SK-N-SH (cell line): ENCODE measurements around the gene MXD3. TPM values are rescaled to one million over a fixed set of nuclear protein-coding genes. Genes with fewer than 3 reads are reported as not detected.

Source experiments
- CTCF ChIA-PET: fragments of 300-600, 350-600 bp; formaldehyde crosslinking; extraction: SDS; loops from one replicate; lab custom pipeline; 2021; lab: Yijun Ruan, JAX
- POLR2A ChIA-PET: fragments of 350-600 bp; sonication (Branson Sonifier 250); formaldehyde crosslinking; extraction: SDS; loops from one replicate; lab custom pipeline; 2020; ENCODE audit warnings: antibody characterized with exemption, inconsistent platforms; lab: Yijun Ruan, JAX
- DNase-seq: peaks from one replicate; pipeline ENCODE4 v3.0.0; 2012
- H2AFZ ChIP-seq: fragments of 200-600 bp; sonication (generic); 2 replicates; pipeline ENCODE4 v1.8.1; 2016; ENCODE audit warnings: antibody characterized with exemption, mild to moderate bottlenecking, low read depth
- H3F3A ChIP-seq: fragments of 200-600 bp; sonication (generic); replicated peaks from 2 replicates; pipeline ENCODE3; 2016; ENCODE audit warnings: antibody characterized with exemption, mild to moderate bottlenecking; ENCODE audit not compliant: insufficient read depth
- H3K27ac ChIP-seq, 2 experiments: fragments of 200-500 bp in 1 of 2; fragments of 200-600 bp in 1 of 2; sonication (Bioruptor generic) in 1 of 2; sonication (generic), shearing (Covaris generic) in 1 of 2; 2 replicates each; pipeline versions ENCODE4 v1.5.1 to v1.6.1; 2014 to 2016; ENCODE audit warnings: low read depth in 2 of 2, inconsistent platforms in 1 of 2, low read length in 1 of 2, mild to moderate bottlenecking in 1 of 2, mixed read lengths in 1 of 2
- H3K27me3 ChIP-seq: fragments of 200-600 bp; sonication (generic), shearing (Covaris generic); 2 replicates; pipeline ENCODE4 v1.6.1; 2016; ENCODE audit warnings: mixed run types; ENCODE audit not compliant: insufficient read depth
- H3K36me3 ChIP-seq, 2 experiments: fragments of 200-500 bp in 1 of 2; fragments of 200-600 bp in 1 of 2; sonication (Bioruptor generic) in 1 of 2; sonication (generic) in 1 of 2; replicated peaks in 1 of 2; 2 replicates each; pipeline versions ENCODE3 to v1.5.1; 2014 to 2016; ENCODE audit warnings: low read length in 1 of 2, mild to moderate bottlenecking in 1 of 2; ENCODE audit not compliant: insufficient read depth in 2 of 2, control insufficient read depth in 1 of 2
- H3K4me1 ChIP-seq, 2 experiments: fragments of 200-500 bp in 1 of 2; fragments of 200-600 bp in 1 of 2; sonication (Bioruptor generic) in 1 of 2; sonication (generic), shearing (Covaris generic) in 1 of 2; 2 replicates each; pipeline versions ENCODE4 v1.5.1 to v1.6.1; 2014 to 2016; ENCODE audit warnings: low read depth in 1 of 2, low read length in 1 of 2, mixed run types in 1 of 2; ENCODE audit not compliant: insufficient read depth in 2 of 2, control insufficient read depth in 1 of 2
- H3K4me2 ChIP-seq: fragments of 200-600 bp; sonication (generic), shearing (Covaris generic); 2 replicates; pipeline ENCODE4 v1.6.1; 2017; ENCODE audit warnings: mixed run types
- H3K4me3 ChIP-seq, 2 experiments: fragments of 200-500 bp in 1 of 2; fragments of 200-600 bp in 1 of 2; sonication (Bioruptor generic) in 1 of 2; sonication (generic), shearing (Covaris generic) in 1 of 2; 2 replicates each; pipeline versions ENCODE4 v1.5.1 to v1.8.1; 2014 to 2016; ENCODE audit warnings: low read depth in 2 of 2, inconsistent platforms in 1 of 2, low read length in 1 of 2, mild to moderate bottlenecking in 1 of 2, mixed read lengths in 1 of 2, moderate library complexity in 1 of 2
- H3K79me2 ChIP-seq: fragments of 200-600 bp; sonication (generic); 2 replicates; pipeline ENCODE4 v1.8.1; 2017; ENCODE audit warnings: mild to moderate bottlenecking; ENCODE audit not compliant: insufficient read depth
- H3K9ac ChIP-seq: fragments of 200-600 bp; sonication (generic); 2 replicates; pipeline ENCODE4 v1.6.1; 2017; ENCODE audit warnings: mixed run types
- H3K9me2 ChIP-seq: fragments of 200-600 bp; sonication (generic); 2 replicates; pipeline ENCODE4 v1.6.1; 2017; ENCODE audit warnings: mixed run types
- H3K9me3 ChIP-seq: fragments of 200-600 bp; sonication (generic); 2 replicates; pipeline ENCODE4 v1.6.1; 2017; ENCODE audit warnings: mixed run types, mild to moderate bottlenecking, moderate library complexity
- H4K20me1 ChIP-seq: fragments of 200-600 bp; sonication (generic); 2 replicates; pipeline ENCODE4 v1.6.1; 2017; ENCODE audit warnings: mild to moderate bottlenecking, mixed run types; ENCODE audit not compliant: insufficient read depth
- CHD2 ChIP-seq: fragments of 150-350 bp; IDR thresholded peaks from 2 replicates; pipeline ENCODE4 v1.6.1; 2018; ENCODE audit warnings: low read length; ENCODE audit not compliant: partially characterized antibody
- MEF2A ChIP-seq: IDR thresholded peaks from 2 replicates; pipeline ENCODE4 v1.4.0; 2012; ENCODE audit warnings: low read depth, borderline replicate concordance
- RAD21 ChIP-seq: IDR thresholded peaks from 2 replicates; pipeline ENCODE4 v1.6.1; 2012; ENCODE audit warnings: mild to moderate bottlenecking, low read length
- RXRA ChIP-seq: IDR thresholded peaks from 2 replicates; pipeline ENCODE4 v1.4.0; 2012; ENCODE audit warnings: low read depth, mild to moderate bottlenecking, borderline replicate concordance
- SMC3 ChIP-seq: IDR thresholded peaks from 2 replicates; pipeline ENCODE4 v1.6.1; 2012; ENCODE audit warnings: low read depth, low read length, improper control_type of control experiment
- YY1 ChIP-seq: IDR thresholded peaks from 2 replicates; pipeline ENCODE4 v1.4.0; 2012; ENCODE audit warnings: low read depth, mild to moderate bottlenecking
- WGBS: methylation state at CpG from one replicate; pipeline ENCODE4 v1.1.6; 2017; ENCODE audit warnings: low lambda C conversion rate; 5-methylcytosine and 5-hydroxymethylcytosine counted together
- polyA plus RNA-seq, 3 experiments: library from polyadenylated mRNA; depleted of rRNA; stranded (reverse); fragments of >200 nt; gene quantifications; 2 replicates each; pipeline ENCODE4 v1.2.3, GENCODE V29; 2012
- TF ChIP-seq, protein P1 (sequence below): fragments of 200-600 bp; sonication (generic); IDR thresholded peaks from 2 replicates; pipeline ENCODE4 v1.6.1; 2017; ENCODE audit warnings: antibody characterized with exemption, mild to moderate bottlenecking, moderate library complexity
- TF ChIP-seq, protein P2 (sequence below): fragments of 150-350 bp; IDR thresholded peaks from 2 replicates; pipeline ENCODE4 v1.6.1; 2016; ENCODE audit warnings: mild to moderate bottlenecking, low read depth, low read length
- TF ChIP-seq, protein P3 (sequence below): fragments of 150-350 bp; IDR thresholded peaks from 2 replicates; pipeline ENCODE4 v1.6.1; 2017; ENCODE audit warnings: antibody characterized with exemption, low read length, low read depth, borderline replicate concordance

Gene MXD3
- polyA plus RNA-seq, 1 of the 3 experiments (the other 2 are of a cell fraction): 22.6 TPM

DNA sequence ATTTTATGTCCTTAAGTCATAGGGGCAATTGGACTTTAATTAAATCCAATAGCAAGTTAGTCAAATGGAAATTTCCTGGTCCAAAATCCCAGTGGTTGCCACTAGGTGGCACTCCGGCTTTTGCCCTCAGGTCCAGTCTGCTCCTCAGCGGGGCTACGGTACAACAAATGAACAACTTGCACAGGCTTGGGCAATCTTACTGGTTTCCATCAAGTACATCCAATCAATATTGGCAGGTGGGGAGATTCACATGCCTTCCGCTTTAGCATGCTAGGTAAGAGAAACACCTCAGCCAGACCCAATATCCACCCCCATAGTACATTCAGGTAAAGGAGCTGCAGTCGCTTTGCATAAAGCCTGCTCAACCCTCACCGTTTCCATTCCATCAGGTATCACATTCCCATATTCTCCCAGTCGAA, 6.3 kb upstream of the MXD3 start:
- peaks cover 0 to 8% of the 10 kb centered on the region in 2 experiments for H3K36me3 ChIP-seq
- H3K9ac ChIP-seq: no peak overlapping the region
- no peaks in the 10 kb centered on the region for H4K20me1 ChIP-seq
- DNase-seq: peak; percentile 73
- H2AFZ ChIP-seq: no peak overlapping the region
- peaks cover 5% of the 10 kb centered on the region for H3F3A ChIP-seq
- H3K9me3 ChIP-seq: no peaks in the 10 kb centered on the region
- no peak overlapping the region for H3K27ac ChIP-seq
- POLR2A ChIA-PET: no interaction called here
- 43% methylated on average over 7 of the region's 7 CpGs for WGBS
- H3K4me3 ChIP-seq: peak overlapping the region in 1 of 2 experiments; percentile 24; a peak in 1 of 4 replicates
- no peaks in the 10 kb centered on the region for H3K27me3 ChIP-seq
- H3K4me2 ChIP-seq: no peak overlapping the region
- TF ChIP-seq, protein P1, sequence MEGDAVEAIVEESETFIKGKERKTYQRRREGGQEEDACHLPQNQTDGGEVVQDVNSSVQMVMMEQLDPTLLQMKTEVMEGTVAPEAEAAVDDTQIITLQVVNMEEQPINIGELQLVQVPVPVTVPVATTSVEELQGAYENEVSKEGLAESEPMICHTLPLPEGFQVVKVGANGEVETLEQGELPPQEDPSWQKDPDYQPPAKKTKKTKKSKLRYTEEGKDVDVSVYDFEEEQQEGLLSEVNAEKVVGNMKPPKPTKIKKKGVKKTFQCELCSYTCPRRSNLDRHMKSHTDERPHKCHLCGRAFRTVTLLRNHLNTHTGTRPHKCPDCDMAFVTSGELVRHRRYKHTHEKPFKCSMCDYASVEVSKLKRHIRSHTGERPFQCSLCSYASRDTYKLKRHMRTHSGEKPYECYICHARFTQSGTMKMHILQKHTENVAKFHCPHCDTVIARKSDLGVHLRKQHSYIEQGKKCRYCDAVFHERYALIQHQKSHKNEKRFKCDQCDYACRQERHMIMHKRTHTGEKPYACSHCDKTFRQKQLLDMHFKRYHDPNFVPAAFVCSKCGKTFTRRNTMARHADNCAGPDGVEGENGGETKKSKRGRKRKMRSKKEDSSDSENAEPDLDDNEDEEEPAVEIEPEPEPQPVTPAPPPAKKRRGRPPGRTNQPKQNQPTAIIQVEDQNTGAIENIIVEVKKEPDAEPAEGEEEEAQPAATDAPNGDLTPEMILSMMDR: peak; percentile 88
- TF ChIP-seq RAD21: peak; percentile 78
- TF ChIP-seq CHD2: no peak
- peak; percentile 51 for TF ChIP-seq SMC3
- peaks cover 0 to under 1% of the 10 kb centered on the region in 2 experiments; a peak in 1 of 4 replicates for H3K4me1 ChIP-seq
- no peaks in the 10 kb centered on the region for H3K9me2 ChIP-seq
- no peaks in the 10 kb centered on the region for H3K79me2 ChIP-seq
- CTCF ChIA-PET: interaction anchor here (0.6 to 4.0 kb wide), 29 partner anchors 9 to 236 kb away, joined by 3 to 31 read pairs (median 4); no protein-coding TSS in a partner anchor

DNA sequence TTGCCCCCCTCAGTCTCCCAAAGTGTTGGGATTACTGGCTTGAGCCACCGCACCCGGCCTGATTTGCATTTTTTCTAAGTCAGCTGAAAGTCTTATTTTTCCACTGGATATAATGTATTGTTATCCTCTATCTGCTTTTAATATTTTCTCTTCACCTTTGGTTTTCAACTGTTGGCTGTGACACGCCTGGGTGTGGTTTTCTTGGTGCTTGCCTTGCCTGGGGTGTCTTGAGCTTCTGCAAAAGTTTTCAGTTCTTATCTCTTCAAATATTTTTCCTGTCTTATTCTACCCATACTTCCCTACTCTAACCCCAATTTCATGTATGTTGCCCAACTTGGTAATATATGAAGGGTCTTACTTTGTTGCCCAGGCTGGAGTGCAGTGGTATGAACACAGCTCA, 4.3 kb upstream of the MXD3 start:
- 92% methylated on average over 3 of the region's 3 CpGs for WGBS
- peaks cover 0 to 7% of the 10 kb centered on the region in 2 experiments for H3K36me3 ChIP-seq
- H4K20me1 ChIP-seq: no peaks in the 10 kb centered on the region
- H2AFZ ChIP-seq: no peak overlapping the region
- peaks cover 9% of the 10 kb centered on the region for H3F3A ChIP-seq
- no peaks in the 10 kb centered on the region for H3K9me3 ChIP-seq
- peaks cover 7% of the 10 kb centered on the region; the same call in 1 of the 2 replicates for H3K79me2 ChIP-seq
- no peak overlapping the region for H3K27ac ChIP-seq
- H3K4me1 ChIP-seq: peaks cover 0 to 13% of the 10 kb centered on the region in 2 experiments; a peak in 1 of 4 replicates
- TF ChIP-seq YY1: no peak
- TF ChIP-seq, protein P2, sequence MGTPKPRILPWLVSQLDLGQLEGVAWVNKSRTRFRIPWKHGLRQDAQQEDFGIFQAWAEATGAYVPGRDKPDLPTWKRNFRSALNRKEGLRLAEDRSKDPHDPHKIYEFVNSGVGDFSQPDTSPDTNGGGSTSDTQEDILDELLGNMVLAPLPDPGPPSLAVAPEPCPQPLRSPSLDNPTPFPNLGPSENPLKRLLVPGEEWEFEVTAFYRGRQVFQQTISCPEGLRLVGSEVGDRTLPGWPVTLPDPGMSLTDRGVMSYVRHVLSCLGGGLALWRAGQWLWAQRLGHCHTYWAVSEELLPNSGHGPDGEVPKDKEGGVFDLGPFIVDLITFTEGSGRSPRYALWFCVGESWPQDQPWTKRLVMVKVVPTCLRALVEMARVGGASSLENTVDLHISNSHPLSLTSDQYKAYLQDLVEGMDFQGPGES: no peak
- TF ChIP-seq, protein P1: no peak
- TF ChIP-seq, protein P3, sequence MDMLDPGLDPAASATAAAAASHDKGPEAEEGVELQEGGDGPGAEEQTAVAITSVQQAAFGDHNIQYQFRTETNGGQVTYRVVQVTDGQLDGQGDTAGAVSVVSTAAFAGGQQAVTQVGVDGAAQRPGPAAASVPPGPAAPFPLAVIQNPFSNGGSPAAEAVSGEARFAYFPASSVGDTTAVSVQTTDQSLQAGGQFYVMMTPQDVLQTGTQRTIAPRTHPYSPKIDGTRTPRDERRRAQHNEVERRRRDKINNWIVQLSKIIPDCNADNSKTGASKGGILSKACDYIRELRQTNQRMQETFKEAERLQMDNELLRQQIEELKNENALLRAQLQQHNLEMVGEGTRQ: no peak
- TF ChIP-seq RXRA: no peak
- no peak for TF ChIP-seq MEF2A
- ChIA-PET CTCF (interaction anchor here (1.6 to 4.0 kb wide), 4 partner anchors 33 to 186 kb away, joined by 4 to 18 read pairs (median 6); no protein-coding TSS in a partner anchor), POLR2A (no interaction called here)
- H3K9me2 ChIP-seq: no peaks in the 10 kb centered on the region
- no peak overlapping the region for H3K9ac ChIP-seq
- no peak for DNase-seq
- H3K27me3 ChIP-seq: no peaks in the 10 kb centered on the region
- no peak overlapping the region for H3K4me2 ChIP-seq
- no peak overlapping the region for H3K4me3 ChIP-seq
